AG04450 (cell line): ENCODE data around the gene PRPS1. TPM values are rescaled to one million over a fixed set of nuclear protein-coding genes. Genes with fewer than 3 reads are reported as not detected.
"Not testable (repeated sequence)": the region's sequence is repeated elsewhere in the genome, so short reads cannot be mapped to it uniquely, and the experiment has no call there.

Source experiments
- CTCF ChIA-PET: fragments of 300-600, 350-600 bp; formaldehyde crosslinking; extraction: SDS; loops from one replicate; lab custom pipeline; 2022; ENCODE audit warnings: antibody characterized with exemption, inconsistent platforms; lab: Charles Lee
- POLR2A ChIA-PET: fragments of 350-600 bp; formaldehyde crosslinking; extraction: SDS; loops from one replicate; lab custom pipeline; 2021; ENCODE audit warnings: antibody characterized with exemption, inconsistent platforms; lab: Yijun Ruan, JAX
- DNase-seq: peaks from one replicate; pipeline ENCODE4 v3.0.0-alpha.2; 2011; ENCODE audit warnings: low read depth, low spot score
- H3K27ac ChIP-seq: one replicate; pipeline ENCODE4 v1.5.1; 2012; ENCODE audit warnings: low read depth, low read length, control low read depth
- H3K27me3 ChIP-seq: one replicate; pipeline ENCODE4 v1.6.0; 2012; ENCODE audit warnings: low read length; ENCODE audit not compliant: control insufficient read depth, insufficient read depth
- H3K4me3 ChIP-seq: 2 replicates; pipeline ENCODE4 v1.5.1; 2011; ENCODE audit warnings: mild to moderate bottlenecking, low read depth, low read length, control low read depth
- H3K9me3 ChIP-seq: 2 replicates; pipeline ENCODE4 v1.5.1; 2012; ENCODE audit warnings: low read length; ENCODE audit not compliant: control insufficient read depth, insufficient read depth
- polyA plus RNA-seq: library from polyadenylated mRNA; depleted of rRNA; stranded (reverse); fragments of >200 nt; gene quantifications from 2 replicates; pipeline ENCODE4 v1.2.3, GENCODE V29; 2011
- TF ChIP-seq, protein P1 (sequence below): IDR thresholded peaks from 2 replicates; pipeline ENCODE4 v1.5.1; 2011; ENCODE audit warnings: low read depth, low read length, control low read depth, inconsistent platforms

The PRPS1 gene
- polyA plus RNA-seq, 1 experiment, result 67.9 TPM

DNA sequence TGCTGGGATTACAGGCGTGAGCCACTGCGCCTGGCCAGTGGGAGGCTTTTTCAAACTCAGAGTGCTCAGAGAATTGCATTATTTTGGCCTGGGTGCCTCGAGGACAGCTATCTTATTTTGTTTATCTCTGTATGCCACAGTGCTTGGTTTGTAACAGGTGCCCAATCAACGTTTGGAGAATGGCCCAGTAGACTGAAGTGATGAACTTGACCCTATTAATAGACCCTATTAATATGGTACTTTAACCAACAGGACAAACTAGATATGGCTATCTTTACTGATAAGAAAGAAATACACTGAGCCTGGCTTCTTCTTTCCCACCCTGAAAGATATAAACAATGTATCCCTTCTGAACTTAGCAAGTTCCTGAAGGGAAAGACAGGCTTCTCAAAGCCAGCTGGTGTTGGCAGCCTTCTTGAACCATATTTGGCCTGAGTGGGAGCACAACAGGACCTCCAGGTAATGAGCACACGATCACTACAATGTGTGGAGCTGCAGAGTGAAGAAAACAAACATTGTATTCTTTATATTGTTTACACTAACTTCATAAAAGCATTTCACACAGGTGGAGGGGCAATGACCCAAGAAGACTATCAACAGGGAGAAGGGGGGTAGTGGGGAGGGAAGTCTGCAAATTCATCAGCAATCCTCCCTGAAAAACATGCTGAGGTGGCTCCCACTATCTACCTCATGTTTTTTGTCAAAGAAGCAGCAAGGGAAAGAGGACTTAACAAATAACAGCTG, 41.7 kb downstream of the PRPS1 start:
- ChIA-PET POLR2A (no interaction called here), CTCF (interaction anchor here (0.6 to 2.2 kb wide), 2 partner anchors 10 to 156 kb away, joined by 4 to 10 read pairs; no protein-coding TSS in a partner anchor)
- TF ChIP-seq, protein P1, sequence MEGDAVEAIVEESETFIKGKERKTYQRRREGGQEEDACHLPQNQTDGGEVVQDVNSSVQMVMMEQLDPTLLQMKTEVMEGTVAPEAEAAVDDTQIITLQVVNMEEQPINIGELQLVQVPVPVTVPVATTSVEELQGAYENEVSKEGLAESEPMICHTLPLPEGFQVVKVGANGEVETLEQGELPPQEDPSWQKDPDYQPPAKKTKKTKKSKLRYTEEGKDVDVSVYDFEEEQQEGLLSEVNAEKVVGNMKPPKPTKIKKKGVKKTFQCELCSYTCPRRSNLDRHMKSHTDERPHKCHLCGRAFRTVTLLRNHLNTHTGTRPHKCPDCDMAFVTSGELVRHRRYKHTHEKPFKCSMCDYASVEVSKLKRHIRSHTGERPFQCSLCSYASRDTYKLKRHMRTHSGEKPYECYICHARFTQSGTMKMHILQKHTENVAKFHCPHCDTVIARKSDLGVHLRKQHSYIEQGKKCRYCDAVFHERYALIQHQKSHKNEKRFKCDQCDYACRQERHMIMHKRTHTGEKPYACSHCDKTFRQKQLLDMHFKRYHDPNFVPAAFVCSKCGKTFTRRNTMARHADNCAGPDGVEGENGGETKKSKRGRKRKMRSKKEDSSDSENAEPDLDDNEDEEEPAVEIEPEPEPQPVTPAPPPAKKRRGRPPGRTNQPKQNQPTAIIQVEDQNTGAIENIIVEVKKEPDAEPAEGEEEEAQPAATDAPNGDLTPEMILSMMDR, result no peak
- no peak overlapping the region for H3K27ac ChIP-seq
- no peaks in the 10 kb centered on the region for H3K9me3 ChIP-seq
- DNase-seq, result no peak
- H3K4me3 ChIP-seq, result no peak overlapping the region
- H3K27me3 ChIP-seq, result no peaks in the 10 kb centered on the region

- CTCF ChIA-PET, result interaction anchor here (3.4 kb wide), 1 partner anchor 46 kb away, joined by 45 read pairs; no protein-coding TSS in a partner anchor
- H3K27me3 ChIP-seq, H3K27ac ChIP-seq, H3K9me3 ChIP-seq, DNase-seq, POLR2A ChIA-PET, H3K4me3 ChIP-seq: not testable (repeated sequence)
Measured at GRCh38 chrX:107671256-107671655, 42.9 kb downstream of the PRPS1 start.

- Histone ChIP-seq H3K4me3 (no peak overlapping the region), H3K9me3 (no peaks in the 10 kb centered on the region), H3K27ac (no peak overlapping the region), H3K27me3 (no peaks in the 10 kb centered on the region)
- ChIA-PET CTCF (interaction anchor here (0.6 to 3.5 kb wide), 18 partner anchors 11 to 962 kb away, joined by 3 to 45 read pairs (median 6); partner anchors contain the start of gene NCBP2L), POLR2A (interaction anchor here (2.0 kb wide), 1 partner anchor 44 kb away, joined by 8 read pairs; no protein-coding TSS in a partner anchor)
- no peak for DNase-seq
- TF ChIP-seq, protein P1, result peak; percentile 64
Measured at GRCh38 chrX:107672955-107673378, 44.7 kb downstream of the PRPS1 start.

GRCh38 chrX:107673431-107673830, 45.1 kb downstream of the PRPS1 start:
- Histone ChIP-seq H3K27me3 (no peaks in the 10 kb centered on the region), H3K27ac (no peak overlapping the region), H3K9me3 (no peaks in the 10 kb centered on the region), H3K4me3 (no peak overlapping the region)
- ChIA-PET CTCF (interaction anchor here (0.6 to 3.5 kb wide), 15 partner anchors 14 to 963 kb away, joined by 3 to 45 read pairs (median 6); partner anchors contain the start of gene NCBP2L), POLR2A (interaction anchor here (2.0 kb wide), 1 partner anchor 43 kb away, joined by 8 read pairs; no protein-coding TSS in a partner anchor)
- TF ChIP-seq, protein P1, result no peak
- DNase-seq, result no peak

GRCh38 chrX:107673933-107674479, 45.7 kb downstream of the PRPS1 start:
- ChIA-PET CTCF (interaction anchor here (1.4 to 3.5 kb wide), 7 partner anchors 12 to 136 kb away, joined by 3 to 45 read pairs (median 12); partner anchors contain the start of gene NCBP2L), POLR2A (interaction anchor here (2.0 kb wide), 1 partner anchor 43 kb away, joined by 8 read pairs; no protein-coding TSS in a partner anchor)
- no peak for DNase-seq
- H3K27me3 ChIP-seq, result no peaks in the 10 kb centered on the region
- TF ChIP-seq, protein P1, result no peak
- H3K4me3 ChIP-seq, result no peak overlapping the region
- H3K9me3 ChIP-seq, result no peaks in the 10 kb centered on the region
- H3K27ac ChIP-seq, result no peak overlapping the region
